ENCODE measurements around the gene GALNT4.

DNA sequence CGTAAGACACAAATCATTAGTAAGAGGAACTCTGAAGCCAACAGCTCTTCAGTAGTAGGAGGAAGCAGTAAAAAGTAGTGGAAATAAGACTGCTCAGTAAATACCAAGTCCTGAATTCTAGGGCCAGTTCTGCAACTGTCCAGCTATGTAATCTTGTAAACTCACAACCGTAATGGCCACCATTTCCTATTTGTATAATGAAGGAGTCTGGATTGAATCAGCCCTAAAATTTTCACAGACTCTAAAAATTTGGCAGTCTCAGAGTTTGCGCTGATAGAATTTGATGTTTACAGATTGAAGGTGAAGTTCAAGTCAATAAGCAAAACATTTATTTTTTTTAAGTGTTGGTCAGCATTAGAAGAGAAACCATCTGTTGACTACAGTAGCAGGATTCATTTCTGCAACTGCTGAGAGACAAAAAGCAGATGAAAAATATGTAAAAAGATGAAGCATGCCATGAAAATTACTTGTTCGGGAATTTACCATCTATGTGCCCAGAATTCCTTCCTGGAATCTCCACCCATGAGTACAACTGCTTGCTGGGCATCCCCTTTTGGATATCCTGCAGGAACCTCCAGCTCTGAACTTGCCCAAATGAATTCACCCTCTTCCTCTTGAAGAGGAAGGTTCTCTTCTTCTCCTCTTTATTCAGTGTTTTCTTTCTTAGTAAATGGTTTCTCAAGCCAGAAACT lies 47.5 kb downstream of the GALNT4 start:
- no peak for TF ChIP-seq CTCF (optimal IDR thresholded peaks at IDR 0.05 in 1 of 3, IDR thresholded peaks at IDR 0.05 in 1 of 3, conservative IDR thresholded peaks at IDR 0.05 in 1 of 3; ENCODE audit: extremely low read depth in 1 of 3, insufficient read depth in 2 of 3, low read length in 3 of 3)
- TF ChIP-seq EZH2 (IDR thresholded peaks at IDR 0.05; ENCODE audit: low read length): no peak
